ENCODE results near the gene NKD1.

NKD1 gene

GRCh38 chr16:50528820-50529219 is 19.4 kb upstream of the NKD1 start:
- DNase-seq (ENCODE audit: extremely low read depth, low read depth): no peak
- TF ChIP-seq CTCF (IDR thresholded peaks at IDR 0.05; ENCODE audit: low read depth, low read length): no peak

GRCh38 chr16:50529334-50529733 is 18.9 kb upstream of the NKD1 start:
- DNase-seq (ENCODE audit: extremely low read depth, low read depth): no peak
- TF ChIP-seq CTCF (IDR thresholded peaks at IDR 0.05; ENCODE audit: low read depth, low read length): no peak

DNA sequence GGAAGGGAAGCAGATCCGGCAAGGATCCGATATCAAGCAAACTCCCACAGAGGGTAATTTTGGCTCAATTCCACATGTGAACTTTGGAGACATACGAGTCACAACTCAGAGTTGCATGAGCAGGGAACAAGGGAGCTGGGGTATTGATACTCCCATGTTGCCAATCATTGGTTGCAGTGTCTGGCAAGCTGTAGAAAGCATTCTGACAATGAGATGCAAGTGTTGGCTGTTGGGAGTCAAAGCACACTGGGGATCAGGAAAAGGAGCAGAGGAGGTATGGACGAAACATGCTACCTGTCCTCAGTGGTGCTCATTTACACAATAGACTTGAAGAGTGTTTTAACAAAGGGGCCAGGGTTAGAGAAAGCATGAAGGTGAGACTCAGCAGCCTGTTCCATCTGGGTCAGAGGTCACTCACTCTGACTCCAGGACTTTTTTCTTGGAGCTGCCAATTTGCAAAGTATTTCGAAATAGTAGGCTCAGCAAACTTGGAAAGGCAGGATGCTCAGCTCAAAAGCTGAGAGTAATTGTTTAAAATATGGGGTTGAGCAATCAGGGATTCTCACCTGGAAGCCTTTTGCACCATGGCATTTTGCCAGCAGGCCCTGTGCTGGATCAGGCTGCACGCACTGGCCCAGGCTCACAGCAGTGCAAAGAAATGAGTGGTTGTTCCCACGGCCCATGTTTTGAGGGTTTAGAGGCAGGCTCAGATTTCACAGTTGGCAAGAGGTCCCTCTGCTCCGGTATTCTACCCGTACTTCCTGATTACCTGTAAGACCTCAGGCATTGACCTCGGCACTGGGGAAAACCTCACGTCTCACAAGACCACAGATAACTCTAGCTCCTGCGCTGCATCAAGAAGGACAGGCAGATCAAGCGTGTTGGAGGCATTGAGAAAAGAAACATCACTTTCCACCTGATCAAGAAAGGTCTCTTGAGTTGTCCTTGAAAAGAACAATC is 17.6 kb upstream of the NKD1 start:
- no peak for TF ChIP-seq CTCF (IDR thresholded peaks at IDR 0.05; ENCODE audit: low read depth, low read length)
- no peak for DNase-seq (ENCODE audit: extremely low read depth, low read depth)

DNA sequence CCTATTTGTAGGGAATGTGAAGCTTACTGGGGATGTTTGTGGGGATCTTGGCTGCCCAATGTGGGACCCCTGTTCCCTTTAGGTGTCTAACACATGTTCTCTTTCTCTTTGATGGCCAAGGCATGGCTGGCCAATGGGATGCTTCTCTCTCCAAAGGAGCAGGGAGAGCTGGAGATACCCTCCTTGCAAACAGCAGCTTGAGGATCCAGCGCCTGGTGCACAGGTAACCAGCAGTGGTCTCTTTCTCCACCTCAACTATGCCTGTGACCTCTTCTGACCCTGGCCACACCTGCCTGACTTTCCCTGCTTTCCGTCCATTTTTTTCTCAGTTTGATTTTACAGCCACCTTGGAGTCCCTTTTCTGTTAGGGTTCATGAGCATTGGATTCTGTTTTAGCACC is 16.8 kb upstream of the NKD1 start:
- no peak for DNase-seq (ENCODE audit: extremely low read depth, low read depth)
- TF ChIP-seq CTCF (IDR thresholded peaks at IDR 0.05; ENCODE audit: low read depth, low read length): no peak

DNA sequence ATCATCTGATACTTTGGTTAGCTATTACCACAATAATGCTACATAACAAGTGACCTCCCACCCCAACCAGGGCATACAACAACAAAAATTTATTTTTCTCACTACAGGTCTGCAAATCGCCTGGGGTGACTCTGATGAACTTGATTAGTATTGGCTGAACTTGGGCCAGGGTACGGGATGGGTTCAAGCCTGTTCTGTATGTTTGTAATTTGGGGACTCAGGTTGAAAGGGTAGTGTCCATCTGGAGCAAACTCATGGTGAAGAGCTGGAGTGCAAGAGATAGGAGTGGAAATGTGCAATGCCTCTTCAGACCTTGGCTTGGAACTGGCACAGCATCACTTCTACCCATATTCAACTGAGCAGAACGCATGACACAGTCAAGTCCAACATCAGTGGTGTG is 16.3 kb upstream of the NKD1 start:
- TF ChIP-seq CTCF (IDR thresholded peaks at IDR 0.05; ENCODE audit: low read depth, low read length): no peak
- DNase-seq (ENCODE audit: extremely low read depth, low read depth): no peak

- TF ChIP-seq CTCF (IDR thresholded peaks at IDR 0.05; ENCODE audit: low read depth, low read length): no peak
- no peak for DNase-seq (ENCODE audit: extremely low read depth, low read depth)
Measured at GRCh38 chr16:50532576-50532975, 15.6 kb upstream of the NKD1 start.

GRCh38 chr16:50533317-50533716 is 14.9 kb upstream of the NKD1 start:
- DNase-seq (ENCODE audit: extremely low read depth, low read depth): no peak
- TF ChIP-seq CTCF (IDR thresholded peaks at IDR 0.05; ENCODE audit: low read depth, low read length): no peak
